HCEC 1CT (cell line): ENCODE data around the gene TSACC.

Experiments
- DNase-seq: peaks from one replicate; pipeline ENCODE4 v3.0.0-alpha.2; 2017

Gene TSACC

GRCh38 chr1:156394835-156395461 lies 56.6 kb downstream of the TSACC start:
- no peak for DNase-seq
